K562 (cell line): ENCODE data around the gene BST1.

Experiments
- KAT7 ChIP-seq: sonication (generic); formaldehyde crosslinking; IDR thresholded peaks from 2 replicates; pipeline ENCODE4 v1.8.0; 2022; ENCODE audit warnings: missing genetic modification reagents, mild to moderate bottlenecking, borderline replicate concordance
- NCOR1 ChIP-seq: fragments of 450-650 bp; IDR thresholded peaks from 2 replicates; pipeline ENCODE4 v1.6.1; 2016; ENCODE audit warnings: mild to moderate bottlenecking, moderate library complexity
- RB1 ChIP-seq: fragments of 450-650 bp; IDR thresholded peaks from 2 replicates; pipeline ENCODE4 v1.6.1; 2017; ENCODE audit warnings: low read depth, mild to moderate bottlenecking
- SMARCB1 ChIP-seq: IDR thresholded peaks from 2 replicates; pipeline ENCODE4 v1.6.1; 2011; ENCODE audit warnings: improper control_type of control experiment, low read depth; ENCODE audit not compliant: insufficient read length
- TCF3 ChIP-seq: sonication (generic); formaldehyde crosslinking; IDR thresholded peaks from 2 replicates; pipeline ENCODE4 v1.4.0; 2020; ENCODE audit warnings: mild to moderate bottlenecking, missing genetic modification reagents
- TRIM24 ChIP-seq, 2 experiments: fragments of 450-650 bp; IDR thresholded peaks; 2 replicates each; pipeline ENCODE4 v1.6.1; 2016
- YY1 ChIP-seq, 3 experiments: IDR thresholded peaks; 2 replicates each; pipeline ENCODE4 v1.6.1; 2011; ENCODE audit warnings: low read length in 2 of 3, mild to moderate bottlenecking in 2 of 3, moderate library complexity in 2 of 3, borderline replicate concordance in 1 of 3, control low read depth in 1 of 3, low read depth in 1 of 3; ENCODE audit not compliant: insufficient read depth in 3 of 3, insufficient replicate concordance in 2 of 3, control insufficient read depth in 1 of 3, insufficient read length in 1 of 3; ENCODE audit errors: extremely low read depth in 1 of 3
- ZNF124 ChIP-seq: sonication (generic); formaldehyde crosslinking; IDR thresholded peaks from 2 replicates; pipeline ENCODE4 v1.8.1; 2022; ENCODE audit warnings: missing genetic modification reagents
- ZNF512 ChIP-seq: IDR thresholded peaks from 2 replicates; pipeline ENCODE4 v1.6.1; 2016; ENCODE audit warnings: missing genetic modification characterization, missing compliant biosample characterization
- ZNF609 ChIP-seq: sonication (generic); formaldehyde crosslinking; IDR thresholded peaks from 2 replicates; pipeline ENCODE4 v1.8.1; 2023; ENCODE audit warnings: missing genetic modification reagents, mild to moderate bottlenecking, borderline replicate concordance
- ZNF77 ChIP-seq: fragments of 250-450 bp; sonication (Bioruptor Pico); IDR thresholded peaks from 2 replicates; pipeline ENCODE4 v1.5.0; 2020
- TF ChIP-seq, protein P1 (sequence below), 3 experiments: IDR thresholded peaks in 2 of 3; conservative IDR thresholded peaks in 1 of 3; 2 replicates each; pipeline ENCODE4 v1.5.1; 2011 to 2012; ENCODE audit warnings: low read length in 3 of 3, mild to moderate bottlenecking in 3 of 3, control low read depth in 2 of 3, improper control_type of control experiment in 1 of 3, inconsistent platforms in 1 of 3, low read depth in 1 of 3, mixed read lengths in 1 of 3, moderate library complexity in 1 of 3; ENCODE audit not compliant: insufficient read depth in 2 of 3
- TF ChIP-seq, protein P2 (sequence below): sonication (generic); formaldehyde crosslinking; IDR thresholded peaks from 2 replicates; pipeline ENCODE4 v1.8.0; 2022; ENCODE audit warnings: mild to moderate bottlenecking, missing genetic modification reagents
- TF ChIP-seq, protein P3 (sequence below): fragments of 250-450 bp; sonication (Bioruptor Pico); IDR thresholded peaks from 2 replicates; pipeline ENCODE4 v1.8.0; 2022; ENCODE audit warnings: moderate library complexity, mild to moderate bottlenecking, inconsistent platforms

DNA sequence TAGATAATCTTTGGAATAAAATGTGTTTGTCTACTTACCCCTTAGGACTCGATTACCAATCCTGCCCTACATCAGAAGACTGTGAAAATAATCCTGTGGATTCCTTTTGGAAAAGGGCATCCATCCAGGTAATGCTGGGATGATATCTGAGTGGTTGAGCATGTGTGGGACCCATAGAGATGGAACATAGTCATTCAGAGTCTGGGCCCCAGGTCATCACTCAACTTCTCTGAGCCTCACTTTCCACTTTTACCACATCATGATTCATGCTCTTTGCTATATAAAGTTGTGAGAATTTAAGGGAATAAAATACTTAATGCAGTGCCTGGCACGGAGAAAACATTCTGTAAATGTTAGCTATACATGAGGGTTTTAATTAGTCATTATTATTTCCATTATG lies 8.9 kb downstream of the BST1 start:
- TF ChIP-seq SMARCB1 = no peak
- no peak for TF ChIP-seq KAT7 (CRISPR knock-in tag)
- no peak for TF ChIP-seq RB1
- no peak for TF ChIP-seq ZNF77 (CRISPR knock-in tag)
- TF ChIP-seq, protein P1, sequence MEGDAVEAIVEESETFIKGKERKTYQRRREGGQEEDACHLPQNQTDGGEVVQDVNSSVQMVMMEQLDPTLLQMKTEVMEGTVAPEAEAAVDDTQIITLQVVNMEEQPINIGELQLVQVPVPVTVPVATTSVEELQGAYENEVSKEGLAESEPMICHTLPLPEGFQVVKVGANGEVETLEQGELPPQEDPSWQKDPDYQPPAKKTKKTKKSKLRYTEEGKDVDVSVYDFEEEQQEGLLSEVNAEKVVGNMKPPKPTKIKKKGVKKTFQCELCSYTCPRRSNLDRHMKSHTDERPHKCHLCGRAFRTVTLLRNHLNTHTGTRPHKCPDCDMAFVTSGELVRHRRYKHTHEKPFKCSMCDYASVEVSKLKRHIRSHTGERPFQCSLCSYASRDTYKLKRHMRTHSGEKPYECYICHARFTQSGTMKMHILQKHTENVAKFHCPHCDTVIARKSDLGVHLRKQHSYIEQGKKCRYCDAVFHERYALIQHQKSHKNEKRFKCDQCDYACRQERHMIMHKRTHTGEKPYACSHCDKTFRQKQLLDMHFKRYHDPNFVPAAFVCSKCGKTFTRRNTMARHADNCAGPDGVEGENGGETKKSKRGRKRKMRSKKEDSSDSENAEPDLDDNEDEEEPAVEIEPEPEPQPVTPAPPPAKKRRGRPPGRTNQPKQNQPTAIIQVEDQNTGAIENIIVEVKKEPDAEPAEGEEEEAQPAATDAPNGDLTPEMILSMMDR (IDR thresholded peaks at IDR 0.05 in 2 of 3, conservative IDR thresholded peaks at IDR 0.05 in 1 of 3; ENCODE audit: insufficient read depth in 2 of 3, low read depth in 1 of 3, low read length in 3 of 3) = no peak
- TF ChIP-seq, protein P2, sequence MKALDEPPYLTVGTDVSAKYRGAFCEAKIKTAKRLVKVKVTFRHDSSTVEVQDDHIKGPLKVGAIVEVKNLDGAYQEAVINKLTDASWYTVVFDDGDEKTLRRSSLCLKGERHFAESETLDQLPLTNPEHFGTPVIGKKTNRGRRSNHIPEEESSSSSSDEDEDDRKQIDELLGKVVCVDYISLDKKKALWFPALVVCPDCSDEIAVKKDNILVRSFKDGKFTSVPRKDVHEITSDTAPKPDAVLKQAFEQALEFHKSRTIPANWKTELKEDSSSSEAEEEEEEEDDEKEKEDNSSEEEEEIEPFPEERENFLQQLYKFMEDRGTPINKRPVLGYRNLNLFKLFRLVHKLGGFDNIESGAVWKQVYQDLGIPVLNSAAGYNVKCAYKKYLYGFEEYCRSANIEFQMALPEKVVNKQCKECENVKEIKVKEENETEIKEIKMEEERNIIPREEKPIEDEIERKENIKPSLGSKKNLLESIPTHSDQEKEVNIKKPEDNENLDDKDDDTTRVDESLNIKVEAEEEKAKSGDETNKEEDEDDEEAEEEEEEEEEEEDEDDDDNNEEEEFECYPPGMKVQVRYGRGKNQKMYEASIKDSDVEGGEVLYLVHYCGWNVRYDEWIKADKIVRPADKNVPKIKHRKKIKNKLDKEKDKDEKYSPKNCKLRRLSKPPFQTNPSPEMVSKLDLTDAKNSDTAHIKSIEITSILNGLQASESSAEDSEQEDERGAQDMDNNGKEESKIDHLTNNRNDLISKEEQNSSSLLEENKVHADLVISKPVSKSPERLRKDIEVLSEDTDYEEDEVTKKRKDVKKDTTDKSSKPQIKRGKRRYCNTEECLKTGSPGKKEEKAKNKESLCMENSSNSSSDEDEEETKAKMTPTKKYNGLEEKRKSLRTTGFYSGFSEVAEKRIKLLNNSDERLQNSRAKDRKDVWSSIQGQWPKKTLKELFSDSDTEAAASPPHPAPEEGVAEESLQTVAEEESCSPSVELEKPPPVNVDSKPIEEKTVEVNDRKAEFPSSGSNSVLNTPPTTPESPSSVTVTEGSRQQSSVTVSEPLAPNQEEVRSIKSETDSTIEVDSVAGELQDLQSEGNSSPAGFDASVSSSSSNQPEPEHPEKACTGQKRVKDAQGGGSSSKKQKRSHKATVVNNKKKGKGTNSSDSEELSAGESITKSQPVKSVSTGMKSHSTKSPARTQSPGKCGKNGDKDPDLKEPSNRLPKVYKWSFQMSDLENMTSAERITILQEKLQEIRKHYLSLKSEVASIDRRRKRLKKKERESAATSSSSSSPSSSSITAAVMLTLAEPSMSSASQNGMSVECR = no peak
- no peak for TF ChIP-seq YY1 (IDR thresholded peaks at IDR 0.05; ENCODE audit: borderline replicate concordance in 1 of 3, control insufficient read depth in 1 of 3, extremely low read depth in 1 of 3, insufficient read depth in 3 of 3, insufficient read length in 1 of 3, insufficient replicate concordance in 2 of 3, low read depth in 1 of 3, low read length in 2 of 3)
- no peak for TF ChIP-seq ZNF609 (CRISPR knock-in tag)
- TF ChIP-seq, protein P3, sequence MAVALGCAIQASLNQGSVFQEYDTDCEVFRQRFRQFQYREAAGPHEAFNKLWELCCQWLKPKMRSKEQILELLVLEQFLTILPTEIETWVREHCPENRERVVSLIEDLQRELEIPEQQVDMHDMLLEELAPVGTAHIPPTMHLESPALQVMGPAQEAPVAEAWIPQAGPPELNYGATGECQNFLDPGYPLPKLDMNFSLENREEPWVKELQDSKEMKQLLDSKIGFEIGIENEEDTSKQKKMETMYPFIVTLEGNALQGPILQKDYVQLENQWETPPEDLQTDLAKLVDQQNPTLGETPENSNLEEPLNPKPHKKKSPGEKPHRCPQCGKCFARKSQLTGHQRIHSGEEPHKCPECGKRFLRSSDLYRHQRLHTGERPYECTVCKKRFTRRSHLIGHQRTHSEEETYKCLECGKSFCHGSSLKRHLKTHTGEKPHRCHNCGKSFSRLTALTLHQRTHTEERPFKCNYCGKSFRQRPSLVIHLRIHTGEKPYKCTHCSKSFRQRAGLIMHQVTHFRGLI (CRISPR knock-in tag) = no peak
- TF ChIP-seq ZNF124 (CRISPR knock-in tag) = no peak
- TF ChIP-seq NCOR1 = no peak
- no peak for TF ChIP-seq ZNF512 (tag)
- TF ChIP-seq TRIM24 (IDR thresholded peaks at IDR 0.05) = no peak
- TF ChIP-seq TCF3 (CRISPR knock-in tag) = no peak
